ENCODE data around the gene BUD23. TPM values are rescaled to one million over a fixed set of nuclear protein-coding genes. Genes with fewer than 3 reads are reported as not detected.
"Not testable (repeated sequence)": the region's sequence is repeated elsewhere in the genome, so short reads cannot be mapped to it uniquely, and the experiment has no call there.

The BUD23 gene
- total RNA-seq, 1 donor from 2014 or later: 74.8 TPM

- ATAC-seq (ENCODE audit: low read depth) (no peak), DNase-seq (no peak)
- intact Hi-C loops (cut with micrococcal nuclease): no loop called here
- POLR2A ChIA-PET: interaction anchor here (0.6 kb wide), 1 partner anchor 173 kb away, joined by 3 read pairs; no protein-coding TSS in a partner anchor
- Mint-ChIP-seq H3K4me3 (no peak overlapping the region), H3K9me3 (no peaks in the 10 kb centered on the region), H3K27me3 (no peaks in the 10 kb centered on the region), H3K36me3 (ENCODE audit: low read depth) (peaks cover 18% of the 10 kb centered on the region), H3K4me1 (no peaks in the 10 kb centered on the region), H3K27ac (no peak overlapping the region)
- TF ChIP-seq CTCF (IDR thresholded peaks at IDR 0.05): no peak
- CTCF ChIA-PET: no interaction called here
Observed at GRCh38 chr7:73674468-73675124, 8.8 kb upstream of the BUD23 start.

GRCh38 chr7:73676062-73676461 lies 7.3 kb upstream of the BUD23 start:
- H3K27ac Mint-ChIP-seq; intact Hi-C loops (cut with micrococcal nuclease); H3K4me1 Mint-ChIP-seq; H3K9me3 Mint-ChIP-seq; H3K4me3 Mint-ChIP-seq; ATAC-seq (ENCODE audit: low read depth); DNase-seq; H3K27me3 Mint-ChIP-seq: not testable (repeated sequence)
- peaks cover 22% of the 10 kb centered on the region for H3K36me3 Mint-ChIP-seq (ENCODE audit: low read depth)
- POLR2A ChIA-PET: interaction anchor here (0.6 kb wide), 1 partner anchor 191 kb away, joined by 4 read pairs; no protein-coding TSS in a partner anchor
- CTCF ChIA-PET: interaction anchor here (1.5 kb wide), 1 partner anchor 8 kb away, joined by 3 read pairs; no protein-coding TSS in a partner anchor

- no peak overlapping the region for H3K27ac Mint-ChIP-seq
Observed at GRCh38 chr7:73678862-73679261, 4.5 kb upstream of the BUD23 start.

GRCh38 chr7:73679709-73680108 lies 3.7 kb upstream of the BUD23 start:
- Mint-ChIP-seq H3K36me3 (ENCODE audit: low read depth) (peaks cover 32% of the 10 kb centered on the region), H3K4me3 (no peak overlapping the region), H3K9me3 (no peaks in the 10 kb centered on the region), H3K27me3 (no peaks in the 10 kb centered on the region), H3K27ac (no peak overlapping the region), H3K4me1 (peaks cover 26% of the 10 kb centered on the region)
- CTCF ChIA-PET: no interaction called here
- TF ChIP-seq CTCF (IDR thresholded peaks at IDR 0.05): no peak
- ATAC-seq (ENCODE audit: low read depth) (no peak), DNase-seq (no peak)
- intact Hi-C loops (cut with micrococcal nuclease): no loop called here
- POLR2A ChIA-PET: no interaction called here

More at GRCh38 chr7:73678862-73679261, 4.5 kb upstream of the BUD23 start:
- no peaks in the 10 kb centered on the region for H3K27me3 Mint-ChIP-seq
- ChIA-PET POLR2A (no interaction called here), CTCF (no interaction called here)
- H3K4me1 Mint-ChIP-seq: peaks cover 23% of the 10 kb centered on the region
- ATAC-seq (ENCODE audit: low read depth): no peak
- H3K36me3 Mint-ChIP-seq (ENCODE audit: low read depth): peaks cover 30% of the 10 kb centered on the region
- no peaks in the 10 kb centered on the region for H3K9me3 Mint-ChIP-seq
- no peak for TF ChIP-seq CTCF (IDR thresholded peaks at IDR 0.05)
- intact Hi-C loops (cut with micrococcal nuclease): no loop called here
- H3K4me3 Mint-ChIP-seq: no peak overlapping the region
- DNase-seq: no peak

- no peak for TF ChIP-seq CTCF (IDR thresholded peaks at IDR 0.05)
- Mint-ChIP-seq H3K36me3 (ENCODE audit: low read depth) (peaks cover 32% of the 10 kb centered on the region), H3K4me1 (peaks cover 26% of the 10 kb centered on the region), H3K4me3 (no peak overlapping the region), H3K27me3 (no peaks in the 10 kb centered on the region), H3K27ac (no peak overlapping the region), H3K9me3 (no peaks in the 10 kb centered on the region)
- ChIA-PET POLR2A (interaction anchor here (0.6 to 0.7 kb wide), 4 partner anchors 11 to 107 kb away, joined by 3 read pairs; no protein-coding TSS in a partner anchor), CTCF (no interaction called here)
- intact Hi-C loops (cut with micrococcal nuclease): no loop called here
- DNase-seq: no peak
- no peak for ATAC-seq (ENCODE audit: low read depth)
Observed at GRCh38 chr7:73680501-73680900, 2.9 kb upstream of the BUD23 start.

All from activated B cell treated with CpG ODN at 0.5 μM for 24 hours (primary cell).